Retina (tissue), 1 donor: ENCODE data around the gene A2ML1.
"Not testable (repeated sequence)": the region's sequence is repeated elsewhere in the genome, so short reads cannot be mapped to it uniquely, and the experiment has no call there.

Experiments used
- DNase-seq: peaks from one replicate; pipeline ENCODE4 v3.0.0-alpha.2; 2016

The A2ML1 gene

DNA sequence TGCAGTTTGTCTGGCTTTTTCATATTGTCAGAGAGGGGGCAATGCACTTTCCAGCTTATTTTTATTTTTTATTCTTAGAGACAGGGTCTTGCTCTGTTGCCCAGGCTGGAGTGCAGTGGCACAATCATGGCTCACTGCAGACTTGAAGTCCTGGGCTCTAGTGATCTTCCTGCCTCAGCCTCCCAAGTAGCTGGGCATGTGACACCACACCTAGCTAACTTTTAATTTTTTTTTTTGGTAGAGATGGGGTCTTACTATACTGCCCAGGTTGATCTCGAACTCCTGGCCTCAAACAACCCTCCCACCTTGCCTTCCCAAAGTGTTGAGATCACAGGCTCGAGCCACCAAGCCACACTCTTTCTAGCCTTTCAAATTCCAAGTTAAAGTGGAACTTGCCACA is 3.9 kb upstream of the A2ML1 start:
- no peak for DNase-seq

DNA sequence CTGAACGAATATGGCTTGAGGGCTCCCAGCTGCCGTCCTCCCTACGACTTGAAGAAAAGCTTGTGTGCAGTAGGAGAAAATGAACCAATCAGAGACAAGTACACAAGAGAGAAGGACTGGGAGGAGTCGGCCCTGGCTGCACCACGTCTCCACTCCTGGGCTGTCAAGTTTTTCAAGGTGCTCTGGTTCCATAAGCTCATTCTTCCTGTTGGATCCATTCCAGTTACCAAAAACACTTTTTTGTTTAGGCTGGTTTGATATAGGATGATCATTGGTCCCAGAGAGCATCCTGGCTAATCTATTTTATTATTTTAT is 2.8 kb upstream of the A2ML1 start:
- DNase-seq: no peak

DNA sequence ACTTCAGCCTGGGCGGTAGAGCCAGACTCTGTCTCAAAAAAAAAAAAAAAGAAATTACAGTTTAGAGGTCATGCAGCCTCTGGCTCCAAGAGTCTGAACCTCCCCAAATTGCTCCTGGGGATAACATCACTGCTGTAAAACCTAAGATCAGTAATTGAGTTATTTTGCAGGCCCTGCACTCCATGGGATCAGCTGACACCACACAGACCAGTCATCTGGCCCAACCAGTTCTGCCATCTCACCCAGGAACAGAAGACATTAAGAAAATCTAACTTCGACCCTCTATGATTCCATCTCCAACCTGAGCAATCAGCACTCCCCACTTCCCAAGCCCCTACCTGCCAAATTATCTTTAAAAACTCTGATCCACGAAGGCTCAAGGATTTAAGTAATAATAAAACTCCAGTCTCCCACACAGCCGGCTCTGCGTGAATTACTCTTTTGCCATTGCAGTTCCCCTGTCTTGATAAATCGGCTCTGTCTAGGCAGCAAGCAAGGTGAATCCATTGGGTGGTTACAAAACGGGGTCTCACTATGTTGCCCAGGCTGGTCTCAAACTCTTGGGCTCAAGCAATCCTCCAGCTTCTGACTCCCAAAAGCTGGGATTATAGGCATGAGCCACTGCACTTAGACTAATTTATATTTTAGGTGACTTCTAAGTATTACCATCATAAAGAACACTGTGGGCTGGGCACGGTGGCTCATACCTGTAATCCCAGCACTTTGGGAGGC is 1.6 kb upstream of the A2ML1 start:
- not testable (repeated sequence) for DNase-seq

DNA sequence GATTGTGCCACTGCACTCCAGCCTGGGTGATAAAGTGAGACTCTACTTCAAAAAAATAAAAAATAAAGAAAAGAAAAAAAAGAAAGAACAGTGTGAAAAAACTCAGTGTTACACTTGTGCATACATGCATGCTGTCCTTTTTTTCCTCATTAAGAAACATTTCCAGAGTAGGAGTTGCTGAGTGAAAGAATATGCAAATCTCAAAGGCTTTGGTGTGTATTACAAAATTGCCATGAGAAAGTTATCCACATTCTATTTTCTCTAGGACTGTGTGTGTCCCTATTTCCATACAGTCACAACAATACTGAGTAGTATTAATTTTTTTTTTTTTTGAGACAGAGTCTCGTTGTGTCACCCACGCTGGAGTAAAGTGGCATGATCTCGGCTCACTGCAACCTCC is 830 bp upstream of the A2ML1 start:
- DNase-seq: no peak

DNA sequence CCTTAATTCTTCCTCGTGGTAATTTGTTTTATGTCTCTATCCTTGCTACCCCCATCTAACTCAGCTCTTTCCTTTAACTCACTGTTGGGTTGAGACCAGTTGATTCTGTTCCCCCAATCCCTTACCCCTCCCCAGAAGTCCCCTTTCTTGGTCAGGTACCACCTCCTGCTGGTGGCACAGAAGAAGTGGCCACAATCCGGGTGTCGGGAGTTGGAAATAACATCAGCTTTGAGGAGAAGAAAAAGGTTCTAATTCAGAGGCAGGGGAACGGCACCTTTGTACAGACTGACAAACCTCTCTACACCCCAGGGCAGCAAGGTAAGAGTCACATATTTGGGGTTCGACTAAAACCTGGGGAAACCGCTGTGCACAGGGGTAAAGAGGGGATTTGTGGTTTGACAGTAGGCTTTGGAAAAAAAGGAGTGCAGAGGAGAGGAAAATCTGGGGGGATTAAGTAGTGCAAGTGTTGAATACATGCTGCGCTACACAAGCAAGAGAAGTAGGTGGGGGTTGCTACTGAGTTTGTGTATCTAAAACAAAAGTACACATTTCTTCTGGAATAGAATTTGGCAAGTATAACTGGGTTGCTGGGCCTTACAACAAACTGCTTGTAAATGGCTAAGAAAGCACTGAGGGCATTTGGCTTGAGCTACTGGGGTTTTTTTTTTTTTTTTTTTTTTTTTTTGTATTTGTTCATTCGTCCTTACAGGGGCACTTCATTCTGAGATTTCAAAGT is 1.3 kb downstream of the A2ML1 start:
- peak; percentile 10 for DNase-seq

DNA sequence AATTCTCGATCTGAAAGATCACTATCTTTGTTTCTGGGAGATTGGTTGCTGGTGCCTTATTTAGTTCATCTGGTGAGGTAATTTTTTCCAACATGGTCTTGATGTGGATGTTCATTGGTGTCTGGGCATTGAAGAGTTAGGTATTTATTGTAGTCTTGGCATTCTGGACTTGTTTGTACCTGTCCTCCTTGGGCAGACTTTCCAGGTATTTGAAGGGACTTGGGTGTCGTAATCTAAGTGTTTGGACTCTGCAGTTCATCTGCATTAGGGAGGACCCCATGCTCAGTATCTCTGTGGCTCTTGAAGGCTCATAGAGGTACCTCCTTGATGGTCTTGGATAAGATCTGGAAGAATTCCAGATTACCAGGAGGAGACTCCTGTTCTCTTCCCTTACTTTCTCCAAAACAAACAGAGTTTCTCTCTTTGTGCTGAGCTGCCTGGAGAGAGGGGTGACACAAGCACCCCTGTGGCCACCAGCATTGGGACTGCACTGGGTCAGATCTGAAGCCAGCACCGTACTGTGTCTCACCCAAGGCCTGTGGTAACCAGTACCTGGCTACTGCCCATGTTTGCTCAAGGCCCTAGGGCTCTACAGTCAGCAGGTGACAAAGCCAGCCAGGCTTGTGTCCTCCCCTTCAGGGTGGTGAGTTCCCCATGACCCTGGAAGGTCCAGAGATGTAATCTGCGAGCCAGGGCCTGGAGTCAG is 5.3 kb downstream of the A2ML1 start:
- no peak for DNase-seq

DNA sequence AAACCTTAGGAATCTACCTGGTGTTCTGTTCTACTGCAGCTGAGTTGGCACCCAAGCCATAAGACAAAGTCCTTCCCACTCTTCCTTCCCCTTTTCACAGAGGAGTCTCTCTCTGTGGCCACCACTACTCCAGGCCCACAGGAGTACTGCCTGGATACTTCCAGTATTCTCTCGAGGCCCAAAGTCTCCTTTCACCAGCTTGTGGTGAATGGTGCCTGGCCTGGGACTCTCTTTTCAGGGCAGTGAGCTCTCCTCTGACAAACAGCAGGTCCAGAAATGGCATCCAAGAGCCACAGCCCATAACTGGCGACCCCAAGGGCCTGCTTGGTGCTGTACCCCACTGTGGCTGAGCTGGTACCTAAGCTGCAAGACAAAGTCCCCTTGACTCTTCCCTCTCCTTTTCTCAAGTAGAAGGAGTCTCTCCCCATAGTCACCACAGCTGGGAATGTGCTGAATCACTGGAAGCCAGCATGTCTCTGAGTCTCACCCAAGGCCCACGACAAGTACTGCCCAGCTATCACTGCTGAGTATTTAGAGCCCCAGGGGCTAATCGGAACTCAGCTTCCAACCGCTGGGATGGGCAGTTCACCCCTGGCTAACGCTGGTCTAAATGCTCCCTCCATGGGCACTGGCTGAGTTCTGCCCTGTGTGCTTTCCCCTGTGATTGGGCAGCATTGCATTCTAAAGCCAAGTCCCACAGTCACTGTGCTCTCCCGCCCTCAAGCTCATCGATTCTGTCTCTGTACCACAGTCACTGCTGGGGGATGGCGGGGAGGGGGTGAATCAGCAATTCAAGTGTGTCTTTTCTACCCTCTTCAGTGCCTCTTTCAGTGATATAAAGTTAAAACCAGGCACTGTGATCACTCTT is 6.1 kb downstream of the A2ML1 start:
- DNase-seq: no peak

DNA sequence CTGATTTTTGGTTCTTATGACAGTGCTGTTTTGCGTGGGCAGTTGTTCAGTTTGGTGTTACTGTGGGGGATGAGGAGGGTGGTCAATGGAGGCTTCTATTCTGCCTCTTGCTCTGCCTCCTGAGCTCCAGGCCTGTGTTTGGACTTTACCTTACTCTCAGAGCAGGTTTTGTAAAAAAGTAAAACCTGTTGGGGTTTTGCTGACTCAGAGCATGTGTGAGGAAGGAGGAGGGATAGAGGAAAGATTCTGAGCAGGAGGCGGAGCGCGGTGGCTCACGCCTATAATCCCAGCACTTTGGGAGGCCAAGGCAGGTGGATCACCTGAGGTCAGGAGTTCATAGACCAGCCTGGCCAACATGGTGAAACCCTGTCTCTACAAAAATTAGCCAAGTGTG is 6.7 kb downstream of the A2ML1 start:
- no peak for DNase-seq

DNA sequence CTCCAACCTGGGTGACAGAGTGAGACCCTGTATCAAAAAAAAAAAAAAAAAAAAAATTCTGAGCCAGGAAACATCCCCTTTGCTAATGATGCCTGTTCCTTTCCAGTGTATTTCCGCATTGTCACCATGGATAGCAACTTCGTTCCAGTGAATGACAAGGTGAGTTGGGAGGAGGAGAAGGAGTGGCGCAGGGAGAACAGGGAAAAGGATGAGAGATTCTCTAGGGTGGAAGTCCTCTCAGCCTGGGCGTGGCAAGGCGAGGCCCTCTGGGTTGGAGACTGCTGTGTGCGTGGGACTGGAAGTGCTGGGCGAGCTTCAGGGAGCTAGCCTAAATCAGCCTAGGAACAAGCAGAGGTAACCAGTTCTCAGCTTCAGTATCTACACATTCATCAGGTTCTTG is 7.2 kb downstream of the A2ML1 start:
- DNase-seq: no peak

DNA sequence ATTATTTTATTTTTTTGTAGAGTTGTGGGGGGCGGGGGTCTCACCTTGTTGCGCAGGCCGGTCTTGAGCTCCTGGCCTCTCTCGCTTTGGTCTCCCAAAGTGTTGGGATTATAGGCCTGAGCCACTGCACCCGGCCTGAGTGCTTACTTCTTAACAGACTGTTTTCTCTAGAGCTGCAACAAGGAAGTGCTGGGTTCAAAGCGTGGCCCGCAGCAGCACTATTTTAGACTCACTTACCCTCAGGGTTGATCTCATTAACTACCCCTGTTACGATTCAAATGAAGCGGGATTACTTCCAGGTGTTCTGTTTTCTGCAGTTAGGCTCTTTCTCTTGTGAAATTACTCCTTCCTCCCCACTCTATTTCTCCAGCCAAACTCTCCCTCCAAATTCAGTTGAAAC is 8.7 kb downstream of the A2ML1 start:
- DNase-seq: no peak

DNA sequence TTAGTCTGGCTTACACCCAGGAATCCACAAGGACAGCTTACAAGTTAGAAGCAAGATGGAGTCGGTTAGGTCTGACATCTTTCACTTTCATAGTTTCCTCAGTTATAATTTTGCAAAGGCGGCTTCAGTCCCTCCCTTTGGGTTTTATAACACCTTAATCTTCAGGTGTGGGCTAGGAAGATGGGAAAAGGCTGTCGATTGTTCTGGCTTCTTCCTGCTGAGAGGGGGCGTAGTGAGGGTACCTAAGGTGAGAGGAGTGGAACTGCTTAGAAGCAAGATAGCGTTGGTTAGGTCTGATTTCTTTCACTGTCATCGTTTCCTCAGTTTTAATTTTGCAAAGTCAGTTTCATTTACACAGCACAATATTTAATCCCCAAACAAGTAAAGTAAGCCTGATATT is 10.1 kb downstream of the A2ML1 start:
- no peak for DNase-seq

DNA sequence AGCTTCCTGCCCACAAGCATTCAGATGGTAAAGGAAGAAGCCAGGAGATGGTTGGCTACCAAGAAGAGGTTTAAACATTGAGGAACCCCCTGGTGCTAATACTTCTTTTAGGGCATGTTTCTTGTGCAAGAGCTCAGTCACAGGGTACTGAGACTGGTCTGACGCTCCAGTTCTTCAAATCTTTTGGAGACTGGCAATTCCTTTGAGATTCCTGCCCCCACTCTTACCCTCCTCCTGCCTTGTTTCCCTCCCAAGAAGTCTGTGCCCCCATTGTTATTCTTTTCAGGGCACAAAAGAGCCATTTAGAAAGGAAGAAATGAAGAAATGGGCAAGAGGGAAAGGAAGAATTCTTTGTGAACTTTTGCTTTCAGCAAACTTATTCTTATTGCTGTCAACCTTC is 11.8 kb downstream of the A2ML1 start:
- DNase-seq: no peak

DNA sequence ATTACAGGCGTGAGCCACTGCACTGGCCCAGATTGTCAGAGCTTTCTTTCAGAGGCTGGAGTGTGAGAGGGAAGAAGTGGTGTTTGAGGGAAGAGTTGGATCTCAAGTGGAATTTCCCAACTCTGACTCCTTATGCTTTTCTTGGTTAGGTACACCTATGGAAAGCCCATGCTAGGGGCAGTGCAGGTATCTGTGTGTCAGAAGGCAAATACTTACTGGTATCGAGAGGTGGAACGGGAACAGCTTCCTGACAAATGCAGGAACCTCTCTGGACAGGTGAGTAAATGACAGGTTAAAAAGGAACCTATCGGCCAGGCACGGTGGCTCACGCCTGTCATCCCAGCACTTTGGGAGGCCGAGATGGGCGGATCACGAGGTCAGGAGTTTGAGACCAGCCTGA is 14.9 kb downstream of the A2ML1 start:
- no peak for DNase-seq

DNA sequence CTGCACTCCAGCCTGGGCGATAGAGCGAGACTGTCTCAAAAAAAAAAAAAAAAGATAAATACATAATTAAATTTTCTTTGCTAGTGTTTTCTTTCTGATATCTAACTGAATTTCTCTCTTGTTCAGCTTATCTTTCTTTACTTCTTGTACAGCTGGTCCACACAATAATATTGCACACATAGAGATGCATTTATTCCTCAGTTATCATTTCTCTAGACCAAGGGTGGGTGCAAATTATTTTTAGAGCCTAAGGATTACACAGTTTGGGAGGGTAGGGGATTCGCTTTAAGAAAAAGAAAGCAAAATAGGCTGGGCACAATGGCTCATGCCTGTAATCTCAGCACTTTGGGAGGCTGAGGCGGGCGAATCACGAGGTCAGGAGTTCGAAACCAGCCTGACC is 17.9 kb downstream of the A2ML1 start:
- no peak for DNase-seq

DNA sequence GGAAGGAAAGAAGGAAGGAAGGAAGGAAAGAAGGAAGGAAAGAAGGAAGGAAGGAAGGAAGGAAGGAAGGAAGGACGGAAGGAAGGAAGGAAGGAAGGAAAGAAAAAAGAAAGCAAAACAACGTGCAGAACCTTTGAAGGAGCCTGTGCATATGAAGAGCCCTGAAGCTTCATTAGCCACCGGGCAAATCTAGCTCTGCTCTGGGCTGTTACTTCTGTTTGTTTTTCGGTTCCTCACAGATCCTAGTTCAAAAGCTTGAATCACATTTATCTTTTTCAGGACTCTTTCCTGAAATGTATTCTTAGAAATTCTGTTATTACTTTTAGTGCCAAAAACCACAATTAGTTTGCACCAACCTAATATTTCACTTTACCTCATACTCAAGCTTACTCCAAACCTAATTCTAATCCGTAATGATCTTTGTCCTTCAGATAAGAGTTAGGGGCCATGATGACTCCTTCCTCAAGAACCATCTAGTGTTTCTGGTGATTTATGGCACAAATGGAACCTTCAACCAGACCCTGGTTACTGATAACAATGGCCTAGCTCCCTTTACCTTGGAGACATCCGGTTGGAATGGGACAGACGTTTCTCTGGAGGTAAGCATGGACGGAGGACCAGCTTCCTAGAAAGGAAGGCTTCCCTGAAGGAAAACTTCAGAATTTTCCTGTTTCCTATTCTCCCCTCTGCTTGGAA is 18.7 kb downstream of the A2ML1 start:
- DNase-seq: no peak

DNA sequence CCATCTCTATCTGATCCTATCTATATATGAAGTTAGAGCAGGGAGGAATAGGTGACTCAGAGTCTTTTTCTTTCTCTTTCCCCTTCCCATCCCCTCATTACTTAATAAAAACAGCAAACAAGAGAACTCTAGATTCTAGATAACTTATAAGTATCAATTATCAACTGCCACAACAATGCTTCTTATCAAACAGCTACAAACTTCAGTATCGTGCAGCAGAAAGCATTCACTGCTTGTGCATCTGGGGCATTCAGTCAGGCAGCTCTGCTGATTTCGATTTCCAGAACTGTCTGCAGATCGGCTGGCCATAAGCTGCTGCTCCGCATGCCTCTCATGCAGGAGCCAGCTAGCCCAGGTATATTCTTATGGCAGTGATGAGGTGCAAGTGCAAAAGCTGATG is 19.4 kb downstream of the A2ML1 start:
- no peak for DNase-seq

DNA sequence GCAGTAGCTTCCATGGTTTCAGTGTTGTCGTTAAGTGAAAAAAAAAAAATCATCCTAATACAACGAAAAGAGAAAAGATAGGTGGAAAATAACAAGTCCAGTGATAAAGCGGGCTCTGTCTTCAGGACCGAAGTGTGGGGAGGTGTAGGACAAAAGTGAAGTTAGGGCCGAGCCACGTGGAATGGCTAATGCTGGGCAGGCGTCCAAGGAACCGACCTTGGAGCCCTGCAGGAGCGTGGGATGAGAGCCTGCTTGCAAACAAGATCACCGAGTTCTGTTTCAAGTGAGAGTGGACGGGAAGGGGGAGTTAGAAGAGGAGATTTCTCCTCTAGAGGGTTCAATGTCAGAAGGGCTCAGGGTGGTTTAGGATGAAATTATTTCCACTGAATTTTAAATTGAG is 22.2 kb downstream of the A2ML1 start:
- no peak for DNase-seq

DNA sequence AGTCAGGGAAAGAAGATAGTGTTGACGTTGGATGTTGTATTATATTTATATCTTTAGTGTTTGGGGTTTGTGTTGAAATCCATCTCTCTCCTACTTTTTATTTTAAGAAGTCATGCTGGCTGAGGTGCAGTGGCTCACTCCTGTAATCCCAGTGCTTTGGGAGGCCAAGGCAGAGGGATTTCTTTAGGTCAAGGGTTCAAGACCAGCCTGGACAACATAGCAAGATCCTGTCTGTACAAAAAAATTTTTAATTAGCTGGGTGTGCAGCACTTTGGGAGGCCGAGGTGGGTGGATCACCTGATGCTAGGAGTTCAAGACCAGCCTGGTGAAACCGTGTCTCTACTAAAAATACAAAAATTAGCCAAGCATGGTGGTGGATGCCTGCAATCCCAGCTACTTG is 23.9 kb downstream of the A2ML1 start:
- DNase-seq: no peak

DNA sequence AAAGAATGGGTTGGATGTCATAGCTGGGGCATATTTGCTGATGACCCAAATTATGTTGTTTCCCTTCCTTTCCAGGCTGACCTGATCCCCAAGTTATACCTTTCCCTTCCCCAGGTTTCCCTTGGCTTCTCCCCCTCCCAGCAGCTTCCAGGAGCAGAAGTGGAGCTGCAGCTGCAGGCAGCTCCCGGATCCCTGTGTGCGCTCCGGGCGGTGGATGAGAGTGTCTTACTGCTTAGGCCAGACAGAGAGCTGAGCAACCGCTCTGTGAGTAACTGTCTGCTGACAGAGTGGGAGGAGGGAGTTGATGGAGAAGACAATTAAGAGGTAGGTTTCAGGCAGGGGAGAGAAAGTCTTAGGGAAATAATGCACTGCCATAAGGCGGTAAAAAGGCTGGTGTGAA is 25.0 kb downstream of the A2ML1 start:
- DNase-seq: no peak

DNA sequence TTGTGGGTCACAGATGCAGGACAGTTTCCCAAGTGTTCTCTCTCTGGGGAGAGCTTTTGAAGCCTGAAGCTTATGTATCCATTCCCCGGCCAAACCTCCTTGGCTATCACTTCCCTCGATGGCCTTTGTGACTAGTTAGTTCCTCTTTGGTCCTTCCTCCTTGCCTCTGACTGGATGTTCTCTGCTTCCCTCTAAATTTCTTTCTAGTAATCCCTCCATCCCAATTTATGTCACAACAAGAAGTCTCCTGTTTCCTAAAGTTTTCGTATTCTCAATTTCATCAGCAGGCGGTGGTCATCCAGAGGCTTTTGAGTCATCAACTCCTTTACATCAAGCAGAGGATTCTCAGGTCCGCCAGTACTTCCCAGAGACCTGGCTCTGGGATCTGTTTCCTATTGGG is 27.5 kb downstream of the A2ML1 start:
- no peak for DNase-seq

DNA sequence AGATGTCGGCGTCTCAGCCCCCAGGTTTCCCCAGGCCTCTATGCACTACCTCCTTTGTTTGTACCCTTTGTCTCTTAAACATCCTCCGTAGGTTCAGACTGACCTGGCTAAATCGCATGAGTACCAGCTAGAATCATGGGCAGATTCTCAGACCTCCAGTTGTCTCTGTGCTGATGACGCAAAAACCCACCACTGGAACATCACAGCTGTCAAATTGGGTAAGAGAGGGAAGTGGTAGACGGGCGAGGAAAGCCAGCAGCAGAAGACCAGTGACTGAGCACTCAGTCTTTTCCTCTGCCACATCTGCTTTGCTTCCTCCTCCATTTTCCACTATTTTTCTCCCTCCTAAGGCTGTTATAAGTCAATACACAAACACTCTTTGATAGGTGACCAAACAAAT is 29.7 kb downstream of the A2ML1 start:
- DNase-seq: no peak

DNA sequence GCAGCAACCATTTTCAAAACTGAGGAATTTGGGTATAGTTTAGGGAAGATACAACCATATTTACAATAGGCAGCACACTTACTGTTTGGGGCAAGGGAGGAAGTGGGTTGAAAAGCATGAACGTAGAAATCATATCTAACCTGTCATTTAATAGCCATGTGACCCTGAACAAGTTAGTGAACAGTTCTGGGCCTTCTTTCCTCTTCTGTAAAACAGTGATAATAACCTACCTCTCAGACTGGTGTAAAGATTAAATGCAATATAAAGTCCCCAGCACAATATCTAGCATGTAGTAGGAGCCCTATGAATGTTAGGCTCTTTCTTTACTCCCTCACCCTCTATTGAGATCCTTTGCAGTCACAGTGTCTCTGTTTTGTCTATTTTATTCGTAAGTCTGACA is 33.5 kb downstream of the A2ML1 start:
- DNase-seq: no peak

DNA sequence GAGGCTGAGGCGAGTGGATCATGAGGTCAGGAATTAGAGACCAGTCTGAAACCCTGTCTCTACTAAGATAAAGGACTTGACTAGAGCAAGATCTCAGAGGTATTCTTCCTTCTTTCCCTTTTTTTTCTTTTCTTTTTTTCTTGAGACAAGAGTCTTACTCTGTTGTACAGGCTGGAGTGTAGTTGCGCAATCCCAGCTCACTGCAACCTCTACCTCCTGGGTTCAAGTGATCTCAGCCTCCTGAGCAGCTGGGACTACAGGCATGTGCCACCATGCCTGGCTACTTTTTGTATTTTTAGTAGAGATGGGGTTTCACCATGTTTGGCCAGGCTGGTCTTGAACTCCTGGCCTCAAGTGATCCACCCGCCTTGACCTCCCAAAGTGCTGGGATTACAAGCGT is 37.0 kb downstream of the A2ML1 start:
- DNase-seq: not testable (repeated sequence)
